ENCODE results near the gene MED12L.

MED12L gene

GRCh38 chr3:151296226-151296625 is 210.8 kb downstream of the MED12L start:
- no peaks in the 10 kb centered on the region for H3K27me3 ChIP-seq (ENCODE audit: control insufficient read depth in 1 of 2, insufficient read depth in 2 of 2, low read length in 2 of 2)
- H3K4me1 ChIP-seq (ENCODE audit: insufficient read depth, low read length): no peaks in the 10 kb centered on the region
- H3K36me3 ChIP-seq (ENCODE audit: insufficient read depth, low read length): no peaks in the 10 kb centered on the region
- H3K4me3 ChIP-seq (ENCODE audit: low read depth in 1 of 2, low read length in 2 of 2): no peak overlapping the region
- no peak overlapping the region for H3K9ac ChIP-seq (ENCODE audit: low read length)
- H3K27ac ChIP-seq (ENCODE audit: low read depth, low read length): no peak overlapping the region
- no peaks in the 10 kb centered on the region for H3K9me3 ChIP-seq (ENCODE audit: low read length)

- Histone ChIP-seq H3K27ac (ENCODE audit: low read depth, low read length) (no peak overlapping the region), H3K36me3 (ENCODE audit: insufficient read depth, low read length) (no peaks in the 10 kb centered on the region), H3K27me3 (ENCODE audit: control insufficient read depth in 1 of 2, insufficient read depth in 2 of 2, low read length in 2 of 2) (no peaks in the 10 kb centered on the region), H3K9ac (ENCODE audit: low read length) (no peak overlapping the region), H3K4me1 (ENCODE audit: insufficient read depth, low read length) (no peaks in the 10 kb centered on the region), H3K4me3 (ENCODE audit: low read depth in 1 of 2, low read length in 2 of 2) (no peak overlapping the region), H3K9me3 (ENCODE audit: low read length) (no peaks in the 10 kb centered on the region)
These were observed 212.0 kb downstream of the MED12L start for GRCh38 chr3:151297429-151297828.

- Histone ChIP-seq H3K27me3 (ENCODE audit: control insufficient read depth in 1 of 2, insufficient read depth in 2 of 2, low read length in 2 of 2) (no peaks in the 10 kb centered on the region), H3K9me3 (ENCODE audit: low read length) (no peaks in the 10 kb centered on the region), H3K4me1 (ENCODE audit: insufficient read depth, low read length) (no peaks in the 10 kb centered on the region), H3K9ac (ENCODE audit: low read length) (no peak overlapping the region), H3K36me3 (ENCODE audit: insufficient read depth, low read length) (no peaks in the 10 kb centered on the region), H3K27ac (ENCODE audit: low read depth, low read length) (no peak overlapping the region), H3K4me3 (ENCODE audit: low read depth in 1 of 2, low read length in 2 of 2) (no peak overlapping the region)
These were observed 213.5 kb downstream of the MED12L start for GRCh38 chr3:151299006-151299405.

- Histone ChIP-seq H3K4me1 (ENCODE audit: insufficient read depth, low read length) (no peaks in the 10 kb centered on the region), H3K9ac (ENCODE audit: low read length) (no peak overlapping the region), H3K36me3 (ENCODE audit: insufficient read depth, low read length) (no peaks in the 10 kb centered on the region), H3K27ac (ENCODE audit: low read depth, low read length) (no peak overlapping the region), H3K4me3 (ENCODE audit: low read depth in 1 of 2, low read length in 2 of 2) (no peak overlapping the region), H3K27me3 (ENCODE audit: control insufficient read depth in 1 of 2, insufficient read depth in 2 of 2, low read length in 2 of 2) (no peaks in the 10 kb centered on the region), H3K9me3 (ENCODE audit: low read length) (no peaks in the 10 kb centered on the region)
These were observed 215.1 kb downstream of the MED12L start for GRCh38 chr3:151300539-151300938.

- Histone ChIP-seq H3K27me3 (ENCODE audit: control insufficient read depth in 1 of 2, insufficient read depth in 2 of 2, low read length in 2 of 2) (no peaks in the 10 kb centered on the region), H3K9me3 (ENCODE audit: low read length) (no peaks in the 10 kb centered on the region), H3K4me3 (ENCODE audit: low read depth in 1 of 2, low read length in 2 of 2) (no peak overlapping the region), H3K36me3 (ENCODE audit: insufficient read depth, low read length) (no peaks in the 10 kb centered on the region), H3K27ac (ENCODE audit: low read depth, low read length) (no peak overlapping the region), H3K9ac (ENCODE audit: low read length) (no peak overlapping the region), H3K4me1 (ENCODE audit: insufficient read depth, low read length) (no peaks in the 10 kb centered on the region)
These were observed 216.3 kb downstream of the MED12L start for GRCh38 chr3:151301787-151302186.

- H3K9me3 ChIP-seq (ENCODE audit: low read length): no peaks in the 10 kb centered on the region
- no peak overlapping the region for H3K9ac ChIP-seq (ENCODE audit: low read length)
- no peaks in the 10 kb centered on the region for H3K27me3 ChIP-seq (ENCODE audit: control insufficient read depth in 1 of 2, insufficient read depth in 2 of 2, low read length in 2 of 2)
- no peak overlapping the region for H3K27ac ChIP-seq (ENCODE audit: low read depth, low read length)
- H3K36me3 ChIP-seq (ENCODE audit: insufficient read depth, low read length): no peaks in the 10 kb centered on the region
- H3K4me3 ChIP-seq (ENCODE audit: low read depth in 1 of 2, low read length in 2 of 2): no peak overlapping the region
- no peaks in the 10 kb centered on the region for H3K4me1 ChIP-seq (ENCODE audit: insufficient read depth, low read length)
These were observed 218.3 kb downstream of the MED12L start for GRCh38 chr3:151303751-151304150.

GRCh38 chr3:151305060-151305774 is 219.8 kb downstream of the MED12L start:
- Histone ChIP-seq H3K9ac (ENCODE audit: low read length) (no peak overlapping the region), H3K4me3 (ENCODE audit: low read depth in 1 of 2, low read length in 2 of 2) (no peak overlapping the region), H3K36me3 (ENCODE audit: insufficient read depth, low read length) (no peaks in the 10 kb centered on the region), H3K9me3 (ENCODE audit: low read length) (no peaks in the 10 kb centered on the region), H3K27ac (ENCODE audit: low read depth, low read length) (no peak overlapping the region), H3K4me1 (ENCODE audit: insufficient read depth, low read length) (no peaks in the 10 kb centered on the region), H3K27me3 (ENCODE audit: control insufficient read depth in 1 of 2, insufficient read depth in 2 of 2, low read length in 2 of 2) (no peaks in the 10 kb centered on the region)

- Histone ChIP-seq H3K9me3 (ENCODE audit: low read length) (no peaks in the 10 kb centered on the region), H3K9ac (ENCODE audit: low read length) (no peak overlapping the region), H3K27me3 (ENCODE audit: control insufficient read depth in 1 of 2, insufficient read depth in 2 of 2, low read length in 2 of 2) (no peaks in the 10 kb centered on the region), H3K36me3 (ENCODE audit: insufficient read depth, low read length) (no peaks in the 10 kb centered on the region), H3K4me1 (ENCODE audit: insufficient read depth, low read length) (no peaks in the 10 kb centered on the region), H3K27ac (ENCODE audit: low read depth, low read length) (no peak overlapping the region), H3K4me3 (ENCODE audit: low read depth in 1 of 2, low read length in 2 of 2) (no peak overlapping the region)
These were observed 220.3 kb downstream of the MED12L start for GRCh38 chr3:151305775-151306151.

- Histone ChIP-seq H3K36me3 (ENCODE audit: insufficient read depth, low read length) (no peaks in the 10 kb centered on the region), H3K27ac (ENCODE audit: low read depth, low read length) (no peak overlapping the region), H3K27me3 (ENCODE audit: control insufficient read depth in 1 of 2, insufficient read depth in 2 of 2, low read length in 2 of 2) (no peaks in the 10 kb centered on the region)
These were observed 220.8 kb downstream of the MED12L start for GRCh38 chr3:151306168-151306810.

GRCh38 chr3:151307131-151307530 is 221.7 kb downstream of the MED12L start:
- Histone ChIP-seq H3K36me3 (ENCODE audit: insufficient read depth, low read length) (no peaks in the 10 kb centered on the region), H3K9me3 (ENCODE audit: low read length) (no peaks in the 10 kb centered on the region), H3K27ac (ENCODE audit: low read depth, low read length) (no peak overlapping the region), H3K9ac (ENCODE audit: low read length) (no peak overlapping the region), H3K4me1 (ENCODE audit: insufficient read depth, low read length) (no peaks in the 10 kb centered on the region), H3K27me3 (ENCODE audit: control insufficient read depth in 1 of 2, insufficient read depth in 2 of 2, low read length in 2 of 2) (no peaks in the 10 kb centered on the region), H3K4me3 (ENCODE audit: low read depth in 1 of 2, low read length in 2 of 2) (no peak overlapping the region)

More at GRCh38 chr3:151306168-151306810, 220.8 kb downstream of the MED12L start:
- no peak overlapping the region for H3K4me3 ChIP-seq (ENCODE audit: low read depth in 1 of 2, low read length in 2 of 2)
- no peaks in the 10 kb centered on the region for H3K9me3 ChIP-seq (ENCODE audit: low read length)
- H3K4me1 ChIP-seq (ENCODE audit: insufficient read depth, low read length): no peaks in the 10 kb centered on the region
- no peak overlapping the region for H3K9ac ChIP-seq (ENCODE audit: low read length)

GRCh38 chr3:151307583-151308488 is 222.4 kb downstream of the MED12L start:
- H3K27ac ChIP-seq (ENCODE audit: low read depth, low read length): no peak overlapping the region
- no peak overlapping the region for H3K4me3 ChIP-seq (ENCODE audit: low read depth in 1 of 2, low read length in 2 of 2)
- H3K9me3 ChIP-seq (ENCODE audit: low read length): no peaks in the 10 kb centered on the region
- no peaks in the 10 kb centered on the region for H3K4me1 ChIP-seq (ENCODE audit: insufficient read depth, low read length)
- no peaks in the 10 kb centered on the region for H3K36me3 ChIP-seq (ENCODE audit: insufficient read depth, low read length)
- no peak overlapping the region for H3K9ac ChIP-seq (ENCODE audit: low read length)
- H3K27me3 ChIP-seq (ENCODE audit: control insufficient read depth in 1 of 2, insufficient read depth in 2 of 2, low read length in 2 of 2): no peaks in the 10 kb centered on the region
